SK-N-MC (cell line): Measurements from ENCODE around the gene INSRR.
A peak's percentile ranks its signal among the peaks of the same experiment; 100 is the strongest.

Experiments used
- DNase-seq: peaks from one replicate; pipeline ENCODE4 v3.0.0-alpha.2; 2011; ENCODE audit warnings: low read depth, low spot score
- H3K27ac ChIP-seq: fragments of 200-600 bp; sonication (generic); 2 replicates; pipeline ENCODE4 v1.5.1; 2016; ENCODE audit warnings: mixed run types
- H3K36me3 ChIP-seq: fragments of 200-600 bp; sonication (generic); 2 replicates; pipeline ENCODE4 v1.6.1; 2017; ENCODE audit warnings: antibody characterized with exemption, low read length, mixed read lengths; ENCODE audit not compliant: insufficient read depth
- H3K4me3 ChIP-seq: fragments of 200-600 bp; sonication (generic); 2 replicates; pipeline ENCODE4 v1.5.1; 2016
- H3K9ac ChIP-seq: fragments of 200-600 bp; sonication (generic); 2 replicates; pipeline ENCODE4 v1.8.0; 2017; ENCODE audit warnings: mixed run types, mixed read lengths; ENCODE audit not compliant: insufficient read length
- H3K9me3 ChIP-seq: fragments of 200-600 bp; sonication (generic); 2 replicates; pipeline ENCODE4 v1.6.1; 2017; ENCODE audit warnings: low read depth, mild to moderate bottlenecking, antibody characterized with exemption, low read length, moderate library complexity, mixed read lengths
- EZH2 ChIP-seq: fragments of 200-600 bp; sonication (generic); IDR thresholded peaks from one replicate; pipeline ENCODE4 v1.6.1; 2017; ENCODE audit warnings: antibody characterized with exemption
- FOXP2 ChIP-seq: optimal IDR thresholded peaks from 2 replicates; pipeline ENCODE3; 2011; ENCODE audit warnings: mild to moderate bottlenecking, moderate library complexity; ENCODE audit not compliant: insufficient read depth; ENCODE audit errors: extremely low read length, control extremely low read depth
- POLR2AphosphoS5 ChIP-seq: IDR thresholded peaks from 2 replicates; pipeline ENCODE4 v1.6.1; 2012; ENCODE audit warnings: mild to moderate bottlenecking, low read depth, low read length, borderline replicate concordance

Gene INSRR

DNA sequence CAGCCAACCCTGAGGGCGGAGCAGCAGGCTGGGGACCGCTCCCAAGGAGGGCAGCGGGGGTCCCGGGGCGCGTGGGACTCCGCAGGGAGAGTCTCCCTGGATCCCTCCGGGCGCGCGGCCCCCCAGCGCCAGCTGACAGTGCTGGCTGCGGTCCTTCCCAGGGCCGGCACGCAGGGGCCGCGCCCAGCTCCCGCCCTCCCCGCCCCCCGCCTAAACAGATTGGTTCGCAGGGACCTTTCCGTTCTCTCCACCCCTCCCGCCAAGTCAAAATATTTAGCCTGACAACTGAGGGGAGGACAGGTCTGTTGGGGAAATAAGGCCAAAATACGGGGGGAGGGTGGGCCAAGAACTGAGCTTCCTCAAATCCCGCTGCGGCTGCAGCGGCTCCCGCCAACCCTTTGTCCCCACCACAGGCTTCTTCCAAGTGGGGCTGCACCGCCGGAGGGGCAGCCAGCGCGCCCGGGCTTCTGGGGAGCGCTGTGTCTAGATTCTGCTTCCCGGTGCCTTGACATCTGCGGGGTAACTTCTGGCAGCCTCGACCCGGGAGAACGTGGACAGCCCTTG lies at the start of gene INSRR:
TSS of gene INSRR (minus strand) at position 159 of the 564 bp plus-strand sequence. CDS start 496 bp downstream, outside the sequence.
- TF ChIP-seq POLR2AphosphoS5 (no peak), FOXP2 (no peak), EZH2 (no peak)
- H3K9ac ChIP-seq: no peak within 1 kb of the TSS
- no peaks in the 10 kb centered on the region for H3K36me3 ChIP-seq
- no peaks in the 10 kb centered on the region for H3K9me3 ChIP-seq
- DNase-seq: no peak
- no peak within 1 kb of the TSS for H3K27ac ChIP-seq
- H3K4me3 ChIP-seq: peak within 1 kb of the TSS; percentile 88

DNA sequence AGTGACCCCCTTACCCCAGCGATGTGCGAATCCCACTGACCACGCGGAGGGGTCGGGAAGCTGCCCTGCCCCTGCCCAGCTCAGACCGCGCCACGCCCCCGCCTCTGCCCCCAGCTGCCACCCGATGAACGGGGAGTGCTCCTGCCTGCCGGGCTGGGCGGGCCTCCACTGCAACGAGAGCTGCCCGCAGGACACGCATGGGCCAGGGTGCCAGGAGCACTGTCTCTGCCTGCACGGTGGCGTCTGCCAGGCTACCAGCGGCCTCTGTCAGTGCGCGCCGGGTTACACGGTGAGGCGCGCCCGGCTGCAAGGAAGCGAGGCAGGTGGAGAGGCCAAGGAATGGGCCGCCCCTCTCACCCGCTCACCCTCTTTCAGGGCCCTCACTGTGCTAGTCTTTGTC lies 49.6 kb upstream of the INSRR start:
- no peak for TF ChIP-seq POLR2AphosphoS5
- no peak for TF ChIP-seq EZH2
- TF ChIP-seq FOXP2: no peak
- H3K36me3 ChIP-seq: no peaks in the 10 kb centered on the region
- H3K9me3 ChIP-seq: no peaks in the 10 kb centered on the region
- H3K9ac ChIP-seq: no peak overlapping the region
- DNase-seq: no peak
- no peak overlapping the region for H3K27ac ChIP-seq
- H3K4me3 ChIP-seq: no peak overlapping the region

DNA sequence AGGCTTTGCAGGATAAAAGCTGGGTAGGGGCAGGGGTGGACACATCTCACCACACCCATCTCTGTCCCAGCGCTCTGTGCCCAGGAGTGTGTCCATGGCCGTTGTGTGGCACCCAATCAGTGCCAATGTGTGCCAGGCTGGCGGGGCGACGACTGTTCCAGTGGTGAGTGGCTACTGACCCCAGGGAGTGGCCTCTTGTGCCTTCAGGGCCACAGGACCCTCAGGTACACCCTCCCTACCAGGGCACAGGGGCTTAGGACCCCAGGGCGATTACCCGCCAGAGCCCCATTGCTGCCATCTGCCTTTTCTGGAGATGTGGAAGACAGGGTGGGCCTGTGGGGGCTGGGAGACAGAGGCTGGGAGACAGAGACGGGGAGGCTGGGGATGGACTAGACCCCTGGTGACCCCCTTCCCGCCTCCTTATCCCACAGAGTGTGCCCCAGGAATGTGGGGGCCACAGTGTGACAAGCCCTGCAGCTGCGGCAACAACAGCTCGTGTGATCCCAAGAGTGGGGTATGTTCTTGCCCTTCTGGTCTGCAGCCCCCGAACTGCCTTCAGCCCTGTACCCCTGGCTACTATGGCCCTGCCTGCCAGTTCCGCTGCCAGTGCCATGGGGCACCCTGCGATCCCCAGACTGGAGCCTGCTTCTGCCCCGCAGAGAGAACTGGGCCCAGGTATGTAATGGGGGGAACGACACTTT lies 47.4 kb upstream of the INSRR start:
- no peak overlapping the region for H3K4me3 ChIP-seq
- no peak for DNase-seq
- H3K27ac ChIP-seq: no peak overlapping the region
- TF ChIP-seq POLR2AphosphoS5 (no peak), FOXP2 (no peak), EZH2 (no peak)
- H3K9me3 ChIP-seq: no peaks in the 10 kb centered on the region
- H3K9ac ChIP-seq: no peak overlapping the region
- H3K36me3 ChIP-seq: no peaks in the 10 kb centered on the region

DNA sequence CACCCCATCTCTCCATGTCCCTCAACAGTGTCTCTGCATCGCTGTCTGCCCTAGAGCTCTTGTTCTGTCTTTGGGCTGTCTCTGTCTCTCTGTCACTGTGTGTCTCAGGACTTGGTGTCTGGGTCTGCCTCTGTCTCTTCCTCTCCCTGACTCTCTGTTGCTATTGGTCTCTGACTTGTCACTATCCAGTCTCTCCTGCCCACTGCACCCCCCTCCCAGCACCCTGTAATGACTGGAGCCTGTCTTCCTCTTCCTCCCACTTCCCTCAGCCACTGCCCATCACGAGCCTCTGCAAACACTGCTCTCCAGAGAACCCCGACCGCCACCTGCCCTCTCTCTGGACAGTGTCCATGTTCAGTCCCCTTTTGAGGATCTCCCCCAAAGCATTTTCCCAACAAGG lies 46.7 kb upstream of the INSRR start:
- no peak for DNase-seq
- Histone ChIP-seq H3K9ac (no peak overlapping the region), H3K4me3 (no peak overlapping the region), H3K9me3 (no peaks in the 10 kb centered on the region), H3K27ac (no peak overlapping the region), H3K36me3 (no peaks in the 10 kb centered on the region)
- TF ChIP-seq FOXP2 (no peak), EZH2 (no peak), POLR2AphosphoS5 (no peak)

DNA sequence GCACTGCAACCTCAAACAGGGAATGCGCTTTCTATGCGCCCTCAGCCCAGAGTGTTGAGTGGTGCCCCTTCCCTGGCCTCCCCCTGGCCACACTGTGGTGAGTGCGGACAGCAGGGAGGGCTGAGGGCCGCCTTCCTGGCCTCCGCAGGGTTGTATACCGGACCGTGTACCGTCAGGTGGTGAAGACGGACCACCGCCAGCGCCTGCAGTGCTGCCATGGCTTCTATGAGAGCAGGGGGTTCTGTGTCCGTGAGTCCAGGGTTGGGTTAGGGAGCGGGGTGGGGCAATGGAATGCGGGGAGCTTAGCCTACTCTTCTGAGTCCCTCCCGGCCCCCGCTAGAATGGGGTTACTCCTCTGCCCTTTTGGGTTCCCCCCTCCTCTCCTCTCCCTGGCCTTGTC lies 46.3 kb upstream of the INSRR start:
- no peak overlapping the region for H3K27ac ChIP-seq
- H3K4me3 ChIP-seq: no peak overlapping the region
- H3K36me3 ChIP-seq: no peaks in the 10 kb centered on the region
- no peak for DNase-seq
- no peak overlapping the region for H3K9ac ChIP-seq
- H3K9me3 ChIP-seq: no peaks in the 10 kb centered on the region
- TF ChIP-seq EZH2 (no peak), POLR2AphosphoS5 (no peak), FOXP2 (no peak)

DNA sequence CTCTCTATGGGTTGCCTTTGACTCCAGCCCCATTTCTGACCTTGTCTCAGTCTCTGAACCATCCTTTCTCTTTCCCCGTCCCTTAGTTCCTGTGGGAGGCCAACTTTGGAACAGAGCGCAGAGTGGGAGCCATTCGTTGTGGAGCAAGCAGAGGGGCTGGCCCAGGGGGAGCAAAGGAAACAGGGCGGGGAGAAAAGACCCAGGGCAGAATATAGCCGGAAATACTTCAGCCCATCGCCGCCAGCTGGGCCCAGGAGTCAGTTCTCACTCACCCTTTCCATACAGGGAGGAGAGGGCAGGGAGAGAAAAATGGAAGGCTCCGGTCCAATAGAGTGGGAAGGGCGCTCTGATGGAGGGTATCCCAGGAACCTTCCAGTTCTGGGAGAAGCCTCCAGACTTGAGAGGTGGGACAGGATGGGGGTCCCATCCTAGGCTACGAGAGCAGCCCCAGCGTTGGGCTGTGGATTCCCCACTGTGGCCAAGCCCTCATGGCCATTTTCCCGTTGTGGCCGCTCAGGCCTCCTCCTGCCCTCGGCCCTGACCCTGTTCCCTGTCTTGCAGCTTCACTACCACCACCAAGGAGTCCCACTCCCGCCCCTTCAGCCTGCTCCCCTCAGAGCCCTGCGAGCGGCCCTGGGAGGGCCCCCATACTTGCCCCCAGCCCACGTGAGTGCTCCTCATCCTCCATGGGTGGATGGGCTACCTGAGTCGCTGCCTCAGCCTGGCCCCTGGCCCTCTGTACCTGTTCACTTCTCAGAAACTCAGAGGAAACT lies 45.5 kb upstream of the INSRR start:
- no peak overlapping the region for H3K9ac ChIP-seq
- no peak for DNase-seq
- no peak overlapping the region for H3K4me3 ChIP-seq
- no peak overlapping the region for H3K27ac ChIP-seq
- no peak for TF ChIP-seq FOXP2
- TF ChIP-seq EZH2: no peak
- TF ChIP-seq POLR2AphosphoS5: no peak
- H3K36me3 ChIP-seq: no peaks in the 10 kb centered on the region
- H3K9me3 ChIP-seq: no peaks in the 10 kb centered on the region

DNA sequence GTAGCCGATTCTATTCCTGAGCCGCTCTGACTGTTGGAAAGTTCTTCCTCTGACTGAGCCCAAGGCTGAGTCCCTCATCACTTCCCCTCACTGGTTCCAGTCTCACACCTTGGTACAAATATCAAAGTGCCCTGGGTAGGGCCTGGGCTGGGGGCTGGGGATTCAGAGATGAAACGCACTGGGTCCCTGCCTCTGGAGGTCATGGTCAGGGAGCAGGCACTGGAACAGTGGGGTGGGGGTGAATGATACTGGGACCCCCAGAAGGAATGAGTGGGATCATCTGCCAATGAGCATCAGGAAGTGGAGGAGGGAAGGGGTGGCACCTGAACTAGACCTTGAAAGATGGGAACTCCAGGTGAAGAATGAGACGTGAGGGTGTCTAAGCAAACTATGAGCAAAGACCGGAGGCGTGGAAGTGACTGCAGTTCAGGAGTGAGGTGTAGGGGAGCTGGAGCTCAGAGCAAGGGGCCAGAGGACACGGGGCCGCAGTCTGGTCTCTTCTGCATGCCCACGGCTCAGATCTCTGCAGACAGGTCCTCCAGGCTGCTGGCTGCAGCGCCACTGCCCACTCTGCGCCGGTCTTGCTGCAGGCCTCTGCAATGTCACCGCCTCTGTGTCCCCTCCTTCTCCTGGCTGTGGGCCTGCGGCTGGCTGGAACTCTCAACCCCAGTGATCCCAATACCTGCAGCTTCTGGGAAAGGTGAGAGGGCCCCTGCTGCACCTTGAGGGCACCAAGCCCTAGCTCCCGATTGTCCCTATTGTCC lies 44.6 kb upstream of the INSRR start:
- DNase-seq: no peak
- H3K9me3 ChIP-seq: no peaks in the 10 kb centered on the region
- no peak for TF ChIP-seq POLR2AphosphoS5
- TF ChIP-seq FOXP2: no peak
- no peak for TF ChIP-seq EZH2
- H3K4me3 ChIP-seq: no peak overlapping the region
- H3K9ac ChIP-seq: no peak overlapping the region
- H3K36me3 ChIP-seq: no peaks in the 10 kb centered on the region
- no peak overlapping the region for H3K27ac ChIP-seq
